GM18511 (cell line): ENCODE measurements around the gene LRRK1.

ENCODE experiments used
- ATAC-seq: cut with Tn5 transposase; IDR thresholded peaks from one replicate; pipeline ENCODE4 v1.9.1; 2021; ENCODE audit warnings: mild to moderate bottlenecking, moderate library complexity; ENCODE audit not compliant: unreplicated experiment

The LRRK1 gene

GRCh38 chr15:100891307-100892012, 27.7 kb upstream of the LRRK1 start:
- ATAC-seq = no peak

- ATAC-seq = no peak
Observed at GRCh38 chr15:100892013-100892355, 27.2 kb upstream of the LRRK1 start.

- ATAC-seq = no peak
Observed at GRCh38 chr15:100893261-100893963, 25.7 kb upstream of the LRRK1 start.

GRCh38 chr15:100893964-100894295, 25.2 kb upstream of the LRRK1 start:
- ATAC-seq = no peak

GRCh38 chr15:100895721-100896120, 23.4 kb upstream of the LRRK1 start:
- no peak for ATAC-seq

- no peak for ATAC-seq
Observed at GRCh38 chr15:100897221-100898151, 21.7 kb upstream of the LRRK1 start.

- ATAC-seq = no peak
Observed at GRCh38 chr15:100898152-100898490, 21.0 kb upstream of the LRRK1 start.

- ATAC-seq = no peak
Observed at GRCh38 chr15:100898661-100899462, 20.3 kb upstream of the LRRK1 start.

GRCh38 chr15:100899601-100900000, 19.6 kb upstream of the LRRK1 start:
- ATAC-seq = no peak

- no peak for ATAC-seq
Observed at GRCh38 chr15:100900136-100900794, 18.9 kb upstream of the LRRK1 start.

GRCh38 chr15:100900795-100901169, 18.4 kb upstream of the LRRK1 start:
- ATAC-seq = no peak

GRCh38 chr15:100901296-100901695, 17.9 kb upstream of the LRRK1 start:
- ATAC-seq = no peak

- ATAC-seq = no peak
Observed at GRCh38 chr15:100901702-100902435, 17.3 kb upstream of the LRRK1 start.

- no peak for ATAC-seq
Observed at GRCh38 chr15:100902436-100903167, 16.6 kb upstream of the LRRK1 start.

- no peak for ATAC-seq
Observed at GRCh38 chr15:100903168-100903554, 16.0 kb upstream of the LRRK1 start.

GRCh38 chr15:100905850-100906249, 13.3 kb upstream of the LRRK1 start:
- ATAC-seq = no peak

- no peak for ATAC-seq
Observed at GRCh38 chr15:100908466-100908865, 10.7 kb upstream of the LRRK1 start.

GRCh38 chr15:100909565-100909964, 9.6 kb upstream of the LRRK1 start:
- ATAC-seq = no peak
